Uterine smooth muscle cell (primary cell): ENCODE data around the gene PIP4K2B. TPM values are rescaled to one million over a fixed set of nuclear protein-coding genes. Genes with fewer than 3 reads are reported as not detected.

Experiments used
- total RNA-seq: library from RNA; depleted of rRNA; stranded (reverse); fragments of >200 nt; gene quantifications from 2 replicates; pipeline ENCODE4 v1.2.3, GENCODE V29; 2014

The PIP4K2B gene
- 61.8 and 74.5 TPM in 2 replicates for total RNA-seq

DNA sequence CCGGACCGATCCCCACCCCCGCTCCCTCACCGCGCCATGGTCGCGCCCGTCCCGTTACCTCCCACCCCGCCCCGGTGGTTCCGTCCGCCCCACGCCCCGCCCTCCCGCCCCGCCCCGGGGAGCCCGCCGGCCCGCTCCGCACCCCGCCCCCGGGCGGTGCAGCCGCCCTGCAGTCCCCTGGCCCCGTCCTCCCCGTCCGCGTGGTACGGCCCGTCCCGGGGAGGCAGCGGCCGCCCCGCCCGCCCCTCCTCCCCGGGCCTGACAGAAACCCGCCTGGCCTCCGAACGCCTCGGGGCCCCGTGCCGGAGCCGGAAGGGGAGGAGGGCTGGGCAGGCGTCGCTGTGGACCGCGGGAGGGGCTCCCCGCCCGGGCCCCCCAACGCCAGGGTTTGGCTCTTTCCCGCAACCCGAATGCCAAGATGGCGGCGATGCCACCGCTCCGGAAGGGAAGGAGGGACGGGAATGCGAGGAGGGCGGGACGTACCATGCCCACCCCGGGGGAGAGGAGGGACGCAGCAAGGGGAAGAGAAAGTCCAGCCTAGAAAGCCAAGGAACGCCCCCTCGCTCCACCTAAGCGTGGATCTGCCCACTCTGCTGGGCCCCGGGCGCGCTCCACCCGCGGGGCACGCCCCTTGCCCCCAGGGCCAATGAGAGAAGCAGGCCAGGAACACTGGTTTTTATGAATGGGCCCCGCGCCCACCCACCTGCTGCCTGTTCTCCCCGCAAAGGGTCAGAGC lies at the start of gene PIP4K2B:
PIP4K2B (minus strand) TSS at position 56 of the 736 bp plus-strand sequence. CDS start 132 bp downstream, outside the sequence.

DNA sequence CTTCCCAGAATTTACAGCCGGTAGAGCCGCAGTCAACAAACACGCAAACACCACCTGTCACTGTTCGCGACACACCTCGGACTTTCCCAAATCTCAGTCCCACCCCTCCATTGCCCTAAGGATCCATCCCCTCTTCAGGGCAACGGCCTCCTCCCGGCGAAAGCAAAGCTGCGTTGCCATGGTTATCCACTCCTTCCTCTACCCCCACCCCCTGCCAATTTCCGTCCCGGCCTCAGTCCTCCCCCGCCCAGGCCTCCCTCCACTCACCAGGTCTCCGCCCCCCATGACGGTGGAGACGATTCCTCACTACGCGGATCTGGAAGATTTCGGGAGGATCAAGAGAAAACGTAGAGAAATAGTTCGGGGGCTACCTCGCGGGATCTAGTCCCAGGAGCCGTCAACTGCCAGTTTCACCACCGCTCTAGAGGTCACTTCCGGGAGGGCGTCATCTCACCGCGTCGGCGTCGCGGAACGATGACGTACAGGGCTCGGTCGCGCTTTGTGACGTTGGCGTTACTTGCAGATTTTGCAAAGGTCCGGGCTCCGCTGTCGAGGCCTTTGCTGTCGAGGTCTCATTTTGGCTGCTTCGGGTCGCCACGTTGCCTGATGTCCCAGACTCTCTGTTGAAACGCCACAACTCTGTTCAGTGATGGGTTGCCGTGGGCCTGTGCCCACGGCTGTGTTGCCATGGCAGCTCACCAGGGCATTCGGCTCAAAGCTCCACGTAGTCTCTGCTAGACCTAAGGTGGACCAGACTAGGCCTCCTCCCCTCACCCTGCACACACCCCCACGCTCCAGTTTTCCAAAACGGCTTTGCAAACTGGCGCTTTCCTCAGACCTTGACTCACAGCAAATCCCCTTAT lies 25.8 kb upstream of the PIP4K2B start, which contains the start of gene CWC25:
CWC25 (minus strand) TSS at position 423 of the 863 bp plus-strand sequence; CDS start at position 285, 138 bp downstream.

DNA sequence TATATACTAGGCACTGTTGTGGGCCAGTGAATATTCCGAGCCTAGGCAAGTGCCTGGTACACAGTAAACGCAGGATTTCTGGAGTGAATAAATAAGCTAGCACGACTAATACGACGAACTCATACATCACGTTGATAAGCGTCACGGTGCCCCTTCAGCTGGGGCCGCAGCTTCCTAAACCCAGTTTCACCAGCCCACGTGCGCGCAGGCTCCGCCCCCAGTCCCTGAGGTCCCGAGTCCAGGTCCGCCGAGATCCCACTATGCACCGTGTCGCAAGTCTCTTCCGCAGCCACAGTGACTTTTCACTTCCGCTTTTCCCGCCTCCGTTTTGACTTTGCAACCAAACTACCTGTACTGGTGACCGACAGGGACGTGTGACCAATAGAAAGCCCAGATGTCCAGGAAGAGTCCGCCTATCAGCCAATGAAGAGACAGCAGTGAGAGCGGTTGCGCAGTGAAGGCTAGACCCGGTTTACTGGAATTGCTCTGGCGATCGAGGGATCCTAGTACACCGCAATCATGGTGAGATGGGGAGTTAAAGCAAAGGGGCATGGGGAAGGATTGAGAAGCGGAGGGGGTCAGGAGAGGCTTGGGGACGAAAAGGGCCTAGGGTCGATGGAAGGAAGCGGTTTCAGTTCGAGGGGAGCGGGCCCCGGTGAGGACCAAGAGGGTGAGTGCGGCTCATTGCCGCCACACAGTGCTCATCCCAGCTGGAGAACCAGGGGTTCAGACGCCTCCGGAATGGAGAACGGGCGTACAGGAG lies 46.9 kb downstream of the PIP4K2B start, which contains the start of gene PSMB3:
PSMB3 (plus strand) TSS at position 434 of the 763 bp plus-strand sequence; CDS start at position 520, 86 bp downstream.

DNA sequence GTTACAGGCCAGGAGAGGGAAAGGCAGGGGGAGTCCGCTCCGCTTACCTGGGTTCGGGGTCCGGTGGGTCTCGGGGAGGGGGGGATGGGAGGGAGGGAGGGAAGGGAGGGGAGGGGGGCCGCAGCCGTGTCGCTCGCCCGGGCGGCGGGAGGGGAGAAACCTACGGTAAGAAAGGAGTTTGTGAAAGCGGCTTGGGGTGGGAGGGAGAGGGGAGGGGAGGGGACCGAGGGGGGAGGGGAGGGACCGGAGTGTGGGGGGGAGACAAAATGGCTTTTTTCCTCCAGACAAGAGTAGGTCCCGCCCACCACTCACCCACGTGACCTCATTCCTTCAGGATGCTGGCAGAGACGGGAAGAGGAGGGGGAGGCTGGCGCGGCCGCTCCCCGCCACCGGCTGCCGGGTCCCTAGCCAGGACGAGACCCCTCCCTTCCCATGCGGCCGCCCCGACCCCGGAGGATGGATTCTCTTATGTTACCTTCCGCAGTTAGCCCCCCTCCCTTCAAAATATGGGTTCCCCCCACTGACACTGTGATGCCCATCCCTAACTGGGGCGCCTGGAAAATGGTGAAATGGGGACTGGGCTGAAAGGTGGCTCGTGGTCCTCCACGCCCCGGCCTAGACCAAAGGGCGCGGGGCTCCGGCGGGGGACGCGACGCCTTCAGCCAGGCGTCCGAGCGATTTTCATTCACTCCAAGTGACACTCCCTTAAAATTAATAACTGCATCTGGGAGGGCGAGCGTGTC lies 51.0 kb downstream of the PIP4K2B start, which contains the start of gene PCGF2:
PCGF2 (minus strand) TSS at position 188 of the 743 bp plus-strand sequence. CDS start 7,934 bp downstream, outside the sequence.

GRCh38 chr17:38729886-38730525 lies 69.3 kb downstream of the PIP4K2B start, which contains the start of gene CISD3:
CISD3 (plus strand) TSS chr17:38730341; CDS start chr17:38730359, 18 bp downstream.

Other genes starting within 250 kb of the PIP4K2B start
- gene SRCIN1, start 193.6 kb downstream of the PIP4K2B start, total RNA-seq: under 0.01 and 0.12 TPM in 2 replicates
- 0.55 and 0.87 TPM in 2 replicates for gene EPOP, start 124.6 kb downstream of the PIP4K2B start, total RNA-seq
- 19.7 and 20.7 TPM in 2 replicates for gene MLLT6, start 94.3 kb downstream of the PIP4K2B start, total RNA-seq
- gene CISD3, start 69.2 kb downstream of the PIP4K2B start, total RNA-seq: 2.7 and 4.0 TPM in 2 replicates
- 2.2 and 4.0 TPM in 2 replicates for gene PCGF2, start 51.2 kb downstream of the PIP4K2B start, total RNA-seq
- 315 and 392 TPM in 2 replicates for gene PSMB3, start 46.8 kb downstream of the PIP4K2B start, total RNA-seq
- 10.9 and 12.6 TPM in 2 replicates for gene CWC25, start 25.8 kb upstream of the PIP4K2B start, total RNA-seq
- 1,266 and 1,824 TPM in 2 replicates for gene RPL23, start 54.2 kb upstream of the PIP4K2B start, total RNA-seq
- gene LASP1, start 70.5 kb upstream of the PIP4K2B start, total RNA-seq: 88.9 and 104 TPM in 2 replicates
- 0.11 TPM in 1 of 2 replicates, not detected in the other for gene FBXO47, start 167.8 kb upstream of the PIP4K2B start, total RNA-seq